Measurements from ENCODE around the gene TNFSF8.

- no peak for TF ChIP-seq CTCF (IDR thresholded peaks at IDR 0.05)
- no peak for TF ChIP-seq POLR2A (IDR thresholded peaks at IDR 0.05)
These were observed 63.1 kb downstream of the TNFSF8 start for GRCh38 chr9:114867327-114867726.
